GM19035 (cell line): Measurements from ENCODE around the gene DIP2C.

Experiments
- ATAC-seq: cut with Tn5 transposase; IDR thresholded peaks from one replicate; pipeline ENCODE4 v1.9.1; 2021; ENCODE audit not compliant: unreplicated experiment

The DIP2C gene

GRCh38 chr10:227014-227413 lies 462.5 kb downstream of the DIP2C start:
- ATAC-seq: no peak

- no peak for ATAC-seq
Measured at GRCh38 chr10:226018-226417, 463.4 kb downstream of the DIP2C start.

GRCh38 chr10:224571-224970 lies 464.9 kb downstream of the DIP2C start:
- no peak for ATAC-seq
